Measurements from ENCODE around the gene NCAM2.

DNA sequence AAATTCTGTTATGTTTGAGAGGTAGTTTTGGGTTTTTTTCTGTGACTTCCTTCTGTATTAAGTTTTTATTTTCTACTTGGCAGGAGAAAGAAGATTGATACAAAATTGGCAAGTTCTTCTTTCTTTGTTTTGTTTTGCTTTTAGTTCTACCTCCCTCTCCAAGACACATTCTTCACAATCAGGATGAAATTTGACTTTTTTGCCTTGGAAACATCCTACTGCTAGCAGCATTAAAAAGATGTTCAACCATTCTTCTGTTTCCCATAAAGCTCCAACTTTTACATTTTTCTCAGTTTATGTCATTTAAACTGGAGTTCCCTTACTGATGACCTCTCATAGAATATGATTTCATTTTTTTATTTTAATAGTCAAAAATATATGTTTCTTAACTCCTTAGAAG lies 234.8 kb downstream of the NCAM2 start:
- TF ChIP-seq, protein P1, sequence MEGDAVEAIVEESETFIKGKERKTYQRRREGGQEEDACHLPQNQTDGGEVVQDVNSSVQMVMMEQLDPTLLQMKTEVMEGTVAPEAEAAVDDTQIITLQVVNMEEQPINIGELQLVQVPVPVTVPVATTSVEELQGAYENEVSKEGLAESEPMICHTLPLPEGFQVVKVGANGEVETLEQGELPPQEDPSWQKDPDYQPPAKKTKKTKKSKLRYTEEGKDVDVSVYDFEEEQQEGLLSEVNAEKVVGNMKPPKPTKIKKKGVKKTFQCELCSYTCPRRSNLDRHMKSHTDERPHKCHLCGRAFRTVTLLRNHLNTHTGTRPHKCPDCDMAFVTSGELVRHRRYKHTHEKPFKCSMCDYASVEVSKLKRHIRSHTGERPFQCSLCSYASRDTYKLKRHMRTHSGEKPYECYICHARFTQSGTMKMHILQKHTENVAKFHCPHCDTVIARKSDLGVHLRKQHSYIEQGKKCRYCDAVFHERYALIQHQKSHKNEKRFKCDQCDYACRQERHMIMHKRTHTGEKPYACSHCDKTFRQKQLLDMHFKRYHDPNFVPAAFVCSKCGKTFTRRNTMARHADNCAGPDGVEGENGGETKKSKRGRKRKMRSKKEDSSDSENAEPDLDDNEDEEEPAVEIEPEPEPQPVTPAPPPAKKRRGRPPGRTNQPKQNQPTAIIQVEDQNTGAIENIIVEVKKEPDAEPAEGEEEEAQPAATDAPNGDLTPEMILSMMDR (IDR thresholded peaks at IDR 0.05): no peak
- TF ChIP-seq POLR2A (IDR thresholded peaks at IDR 0.05) (no peak), POLR2AphosphoS5 (IDR thresholded peaks at IDR 0.05) (no peak)
